ENCODE measurements around the gene HIF3A. TPM values are rescaled to one million over a fixed set of nuclear protein-coding genes. Genes with fewer than 3 reads are reported as not detected.

HIF3A gene
- total RNA-seq, 1 donor from 2014 or later, result 0.42 TPM

DNA sequence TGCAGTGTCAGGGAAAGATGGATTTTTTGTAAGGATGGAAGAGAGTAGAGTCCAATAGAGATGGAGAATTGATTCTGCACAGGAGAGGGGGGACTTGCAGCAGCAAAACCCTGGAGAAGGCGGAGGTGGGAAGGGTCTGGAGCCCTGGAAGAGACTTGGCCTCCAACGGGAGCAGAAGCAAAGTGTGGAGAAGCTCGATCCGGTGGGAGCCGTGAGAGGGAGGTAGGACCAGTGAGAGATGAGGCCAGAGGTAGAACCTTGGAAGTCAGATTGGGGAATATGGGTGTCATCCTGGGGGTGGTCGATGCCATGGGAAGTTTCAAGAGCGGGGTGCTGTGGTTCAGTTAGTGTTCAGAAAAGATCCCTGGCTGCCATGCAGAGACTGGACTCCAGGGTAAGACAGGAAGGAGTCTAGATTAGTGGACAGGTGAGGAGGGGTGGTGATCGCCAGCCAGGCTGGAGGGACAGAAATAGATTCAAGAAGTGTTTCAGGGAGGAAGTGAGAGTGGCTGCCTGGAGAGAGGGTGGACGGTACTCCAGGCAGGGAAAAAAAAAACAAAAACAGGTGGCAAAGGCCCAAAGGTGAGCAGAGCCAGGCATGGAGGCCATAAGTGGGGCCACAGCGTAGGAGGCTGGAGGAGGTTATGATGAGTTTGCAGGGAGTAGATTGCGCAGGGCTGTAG, 52.6 kb downstream of the HIF3A start:
- TF ChIP-seq, protein P1, sequence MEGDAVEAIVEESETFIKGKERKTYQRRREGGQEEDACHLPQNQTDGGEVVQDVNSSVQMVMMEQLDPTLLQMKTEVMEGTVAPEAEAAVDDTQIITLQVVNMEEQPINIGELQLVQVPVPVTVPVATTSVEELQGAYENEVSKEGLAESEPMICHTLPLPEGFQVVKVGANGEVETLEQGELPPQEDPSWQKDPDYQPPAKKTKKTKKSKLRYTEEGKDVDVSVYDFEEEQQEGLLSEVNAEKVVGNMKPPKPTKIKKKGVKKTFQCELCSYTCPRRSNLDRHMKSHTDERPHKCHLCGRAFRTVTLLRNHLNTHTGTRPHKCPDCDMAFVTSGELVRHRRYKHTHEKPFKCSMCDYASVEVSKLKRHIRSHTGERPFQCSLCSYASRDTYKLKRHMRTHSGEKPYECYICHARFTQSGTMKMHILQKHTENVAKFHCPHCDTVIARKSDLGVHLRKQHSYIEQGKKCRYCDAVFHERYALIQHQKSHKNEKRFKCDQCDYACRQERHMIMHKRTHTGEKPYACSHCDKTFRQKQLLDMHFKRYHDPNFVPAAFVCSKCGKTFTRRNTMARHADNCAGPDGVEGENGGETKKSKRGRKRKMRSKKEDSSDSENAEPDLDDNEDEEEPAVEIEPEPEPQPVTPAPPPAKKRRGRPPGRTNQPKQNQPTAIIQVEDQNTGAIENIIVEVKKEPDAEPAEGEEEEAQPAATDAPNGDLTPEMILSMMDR (IDR thresholded peaks at IDR 0.05; ENCODE audit: insufficient read depth, low read length, poor library complexity, severe bottlenecking), result no peak
- DNase-seq (ENCODE audit: low read depth), result no peak

GRCh38 chr19:46350029-46350757, 53.4 kb downstream of the HIF3A start:
- Histone ChIP-seq H3K4me3 (ENCODE audit: low read depth, low read length) (no peak overlapping the region), H3K27me3 (ENCODE audit: control insufficient read depth, insufficient read depth, low read length) (no peaks in the 10 kb centered on the region), H3K36me3 (ENCODE audit: control insufficient read depth, insufficient read depth, low read length) (no peaks in the 10 kb centered on the region)
- TF ChIP-seq, protein P1 (IDR thresholded peaks at IDR 0.05; ENCODE audit: insufficient read depth, low read length, poor library complexity, severe bottlenecking), result no peak
- no peak for DNase-seq (ENCODE audit: low read depth)

More for the DNA sequence above, 52.6 kb downstream of the HIF3A start:
- H3K4me3 ChIP-seq (ENCODE audit: low read depth, low read length), result no peak overlapping the region
- H3K36me3 ChIP-seq (ENCODE audit: control insufficient read depth, insufficient read depth, low read length), result no peaks in the 10 kb centered on the region
- no peaks in the 10 kb centered on the region for H3K27me3 ChIP-seq (ENCODE audit: control insufficient read depth, insufficient read depth, low read length)

- H3K27me3 ChIP-seq (ENCODE audit: control insufficient read depth, insufficient read depth, low read length), result no peaks in the 10 kb centered on the region
- no peak for DNase-seq (ENCODE audit: low read depth)
- TF ChIP-seq, protein P1 (IDR thresholded peaks at IDR 0.05; ENCODE audit: insufficient read depth, low read length, poor library complexity, severe bottlenecking), result no peak
- H3K36me3 ChIP-seq (ENCODE audit: control insufficient read depth, insufficient read depth, low read length), result no peaks in the 10 kb centered on the region
- H3K4me3 ChIP-seq (ENCODE audit: low read depth, low read length), result no peak overlapping the region
These were observed 53.9 kb downstream of the HIF3A start for GRCh38 chr19:46350758-46351159.

DNA sequence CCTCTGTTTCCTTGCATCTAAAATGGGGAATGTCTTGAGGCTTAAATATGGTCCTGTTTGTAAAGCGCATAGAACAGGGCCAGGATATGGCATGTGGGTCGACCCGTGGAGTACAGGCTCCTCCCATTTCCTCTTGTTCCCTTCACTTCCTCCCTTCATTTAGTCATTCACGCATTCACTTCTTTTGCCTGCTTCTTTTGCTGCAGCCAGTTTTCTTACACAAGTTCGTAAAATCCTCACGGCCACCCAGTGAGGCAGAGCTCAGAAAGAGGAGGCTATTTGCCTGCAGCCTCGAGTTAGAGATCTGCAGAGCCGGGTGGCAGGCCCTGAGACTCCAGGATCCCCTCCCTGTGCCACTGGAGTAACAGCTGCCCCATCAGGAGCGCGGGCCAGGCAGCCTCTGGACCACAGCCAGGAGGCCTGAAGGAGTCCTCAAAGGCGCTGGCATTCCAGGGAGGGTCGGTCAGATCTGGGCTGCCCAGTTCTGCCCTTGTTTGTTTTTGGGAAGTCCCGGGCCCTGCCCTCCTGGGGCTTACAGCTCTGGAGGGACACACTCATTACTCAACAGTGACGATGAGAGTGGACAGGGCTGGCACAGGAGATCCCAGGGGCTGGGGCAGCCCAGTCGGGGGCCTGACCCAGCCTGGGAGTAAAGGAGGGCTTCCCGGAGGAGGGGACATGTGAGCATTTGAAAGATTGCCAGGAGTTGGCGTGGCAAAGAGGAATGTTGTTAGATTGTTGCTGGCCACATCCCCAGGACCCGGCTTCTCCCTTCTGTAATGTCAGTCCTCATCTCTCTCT, 54.6 kb downstream of the HIF3A start:
- H3K36me3 ChIP-seq (ENCODE audit: control insufficient read depth, insufficient read depth, low read length), result no peaks in the 10 kb centered on the region
- H3K27me3 ChIP-seq (ENCODE audit: control insufficient read depth, insufficient read depth, low read length), result no peaks in the 10 kb centered on the region
- TF ChIP-seq, protein P1 (IDR thresholded peaks at IDR 0.05; ENCODE audit: insufficient read depth, low read length, poor library complexity, severe bottlenecking), result no peak
- DNase-seq (ENCODE audit: low read depth), result no peak
- no peak overlapping the region for H3K4me3 ChIP-seq (ENCODE audit: low read depth, low read length)

DNA sequence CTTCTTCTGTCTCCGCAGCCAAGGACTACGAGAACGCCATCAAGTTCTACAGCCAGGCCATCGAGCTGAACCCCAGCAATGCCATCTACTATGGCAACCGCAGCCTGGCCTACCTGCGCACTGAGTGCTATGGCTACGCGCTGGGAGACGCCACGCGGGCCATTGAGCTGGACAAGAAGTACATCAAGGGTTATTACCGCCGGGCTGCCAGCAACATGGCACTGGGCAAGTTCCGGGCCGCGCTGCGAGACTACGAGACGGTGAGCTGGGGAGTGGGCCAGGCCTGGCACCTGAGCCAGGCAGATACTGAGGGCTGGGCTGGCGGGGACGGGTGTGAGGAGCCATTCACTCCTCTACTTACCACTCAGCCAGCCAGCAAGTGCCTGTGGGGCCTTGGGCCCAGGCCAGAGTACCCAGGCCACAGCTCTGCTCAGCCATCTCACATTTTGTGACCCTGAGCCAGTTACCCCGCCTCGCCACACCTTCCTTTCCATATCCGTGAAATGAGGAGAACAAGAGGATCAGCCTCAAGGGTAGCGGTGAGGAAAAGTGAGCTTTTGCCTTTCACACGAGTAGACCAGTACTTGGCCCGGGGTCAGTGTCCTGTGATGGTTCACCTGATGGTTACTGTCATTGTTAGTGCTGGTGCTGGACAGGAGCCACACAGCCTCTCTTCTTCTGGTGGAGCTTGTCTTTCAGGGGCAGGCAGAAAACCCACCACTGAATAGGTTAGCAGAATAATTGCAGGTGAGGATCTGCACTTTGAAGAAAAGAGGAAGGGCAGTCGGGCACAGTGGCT, 57.1 kb downstream of the HIF3A start:
- no peaks in the 10 kb centered on the region for H3K27me3 ChIP-seq (ENCODE audit: control insufficient read depth, insufficient read depth, low read length)
- H3K4me3 ChIP-seq (ENCODE audit: low read depth, low read length), result no peak overlapping the region
- DNase-seq (ENCODE audit: low read depth), result no peak
- TF ChIP-seq, protein P1 (IDR thresholded peaks at IDR 0.05; ENCODE audit: insufficient read depth, low read length, poor library complexity, severe bottlenecking), result no peak
- H3K36me3 ChIP-seq (ENCODE audit: control insufficient read depth, insufficient read depth, low read length), result no peaks in the 10 kb centered on the region
